EH (cell line): ENCODE measurements around the gene CYP2W1.
A peak's percentile ranks its signal among the peaks of the same experiment; 100 is the strongest.

ENCODE experiments used
- DNase-seq: peaks from one replicate; pipeline ENCODE4 v3.0.0-alpha.2; 2015; ENCODE audit warnings: low read depth

The CYP2W1 gene

DNA sequence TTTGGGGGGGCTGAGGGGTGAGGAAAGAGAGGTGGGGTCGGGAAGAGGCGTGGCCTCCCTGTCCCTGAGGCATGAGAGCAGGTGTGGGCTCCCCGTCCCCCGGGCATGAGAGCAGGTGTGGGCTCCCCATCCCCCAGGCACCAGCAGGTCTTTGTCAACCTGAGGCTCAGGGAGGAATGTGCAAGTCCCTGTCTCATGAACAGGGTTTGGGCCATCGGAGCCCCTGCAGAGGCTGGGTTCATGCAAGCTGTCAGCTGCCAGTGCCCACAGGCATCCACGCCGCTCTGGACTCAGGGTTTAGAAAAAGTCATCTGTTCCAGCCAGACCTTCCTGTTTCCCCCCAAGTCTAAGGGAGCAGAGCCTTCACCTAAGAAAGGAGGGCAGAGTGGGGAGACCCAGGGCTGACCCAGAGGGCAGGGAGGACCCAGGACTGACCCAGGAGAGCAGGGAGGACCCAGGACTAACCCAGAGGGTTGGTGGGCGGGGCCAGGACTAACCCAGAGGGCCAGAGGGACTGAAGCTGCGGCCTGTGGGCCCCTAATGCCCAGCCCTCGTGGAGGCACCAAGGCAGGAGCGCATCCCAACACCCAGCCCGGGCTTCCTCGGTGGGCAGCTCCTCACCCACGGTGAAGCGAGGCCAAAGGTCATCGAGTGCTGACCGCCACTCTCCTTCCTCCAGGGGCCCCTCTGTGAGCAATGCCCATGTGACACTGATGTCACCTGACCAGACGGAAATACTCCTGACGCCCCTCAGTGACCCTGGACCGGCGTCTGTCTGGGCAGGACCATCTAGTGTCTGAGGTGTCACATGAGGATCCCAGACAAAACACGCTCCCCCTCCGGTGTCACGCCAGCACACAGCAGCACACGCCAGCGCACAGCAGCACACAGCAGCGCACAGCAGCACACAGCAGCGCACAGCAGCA, 32.5 kb downstream of the CYP2W1 start:
- DNase-seq, result no peak

DNA sequence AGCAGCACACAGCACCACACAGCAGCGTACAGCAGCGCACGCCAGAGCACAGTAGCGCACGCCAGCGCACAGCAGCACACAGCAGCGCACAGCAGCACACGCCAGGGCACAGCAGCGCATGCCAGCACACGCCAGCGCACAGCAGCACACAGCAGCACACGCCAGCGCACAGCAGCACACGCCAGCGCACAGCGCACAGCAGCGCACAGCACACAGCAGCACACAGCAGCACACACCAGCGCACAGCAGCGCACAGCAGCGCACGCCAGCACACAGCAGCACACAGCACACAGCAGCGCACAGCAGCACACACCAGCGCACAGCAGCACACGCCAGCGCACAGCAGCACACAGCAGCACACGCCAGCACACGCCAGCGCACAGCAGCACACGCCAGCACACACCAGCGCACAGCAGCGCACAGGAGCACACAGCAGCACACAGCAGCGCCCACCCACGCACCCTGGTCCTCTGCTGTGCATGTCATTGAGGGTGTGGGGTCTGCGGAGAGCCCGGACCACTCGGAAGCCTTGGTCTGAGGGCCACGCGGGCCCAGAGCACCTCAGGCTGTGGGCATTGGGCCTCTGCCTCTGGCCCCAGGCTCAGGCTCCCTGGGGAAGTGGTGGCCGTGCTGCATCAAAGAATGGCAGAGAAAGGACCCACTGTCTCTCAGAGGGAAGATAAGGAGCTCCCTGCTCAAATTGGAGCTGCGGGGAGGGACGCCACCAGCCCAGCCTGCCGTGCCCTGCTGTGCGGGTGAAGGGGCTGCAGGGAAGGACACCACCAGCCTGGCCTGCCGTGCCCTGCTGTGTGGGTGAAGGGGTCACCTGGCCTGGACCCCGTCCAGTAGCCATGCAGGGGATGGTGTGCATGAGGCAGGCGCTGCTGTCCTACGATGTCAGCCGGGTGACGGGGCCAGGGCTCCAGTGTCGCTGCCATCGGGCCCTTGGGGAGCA, 33.9 kb downstream of the CYP2W1 start:
- no peak for DNase-seq

DNA sequence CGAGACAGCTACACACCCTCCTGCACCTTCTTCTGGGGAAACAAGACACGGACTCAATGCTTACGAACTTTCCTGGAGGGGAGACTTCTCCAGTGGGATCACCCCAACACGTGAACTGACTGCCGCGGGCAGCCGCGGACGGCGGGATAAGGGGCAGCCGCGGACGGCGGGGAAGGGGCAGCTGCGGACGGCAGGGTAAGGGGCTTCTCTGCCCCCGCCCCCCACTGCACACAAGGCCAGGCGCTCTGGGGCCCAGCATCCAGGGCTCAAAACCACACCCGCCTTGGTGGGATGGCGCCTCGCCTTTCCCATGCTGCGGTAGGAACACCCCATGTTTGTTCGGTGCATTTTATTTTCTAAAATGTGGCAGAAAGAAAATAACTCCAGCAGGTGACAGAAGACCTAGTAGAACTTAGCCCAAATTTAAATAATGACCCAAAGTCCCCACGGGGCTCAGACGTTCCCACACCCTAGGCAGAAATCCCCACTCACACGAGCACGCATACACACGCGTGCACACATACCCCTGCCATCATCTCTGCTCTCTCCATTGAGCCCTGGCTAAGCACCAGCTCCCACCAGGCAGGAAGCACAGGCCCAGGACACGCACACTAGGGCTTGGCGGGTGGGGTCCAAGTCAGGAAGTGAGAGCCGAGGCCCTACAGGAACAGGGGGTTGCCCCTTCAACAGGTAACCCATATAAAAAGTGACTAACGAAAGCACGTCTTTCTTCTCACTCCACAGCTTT, 34.8 kb downstream of the CYP2W1 start:
- no peak for DNase-seq

DNA sequence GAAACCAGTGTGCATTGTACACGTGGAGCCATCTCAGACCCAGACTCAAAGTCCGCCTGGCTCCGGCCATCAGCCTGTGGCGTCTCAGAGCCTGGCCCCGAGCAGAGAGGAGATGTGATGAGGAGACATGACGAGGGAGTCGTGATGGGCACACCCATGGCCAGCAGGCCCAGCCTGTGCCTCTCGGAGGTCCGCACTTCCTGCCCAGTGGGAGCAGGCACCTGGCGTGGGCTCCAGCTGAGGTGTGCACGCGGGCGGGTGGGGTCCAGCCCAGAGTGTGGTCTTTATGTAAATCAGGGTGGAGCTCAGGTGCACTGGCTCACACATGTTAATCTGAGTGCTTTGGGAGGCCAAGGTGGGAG, 35.3 kb downstream of the CYP2W1 start:
- DNase-seq, result no peak

DNA sequence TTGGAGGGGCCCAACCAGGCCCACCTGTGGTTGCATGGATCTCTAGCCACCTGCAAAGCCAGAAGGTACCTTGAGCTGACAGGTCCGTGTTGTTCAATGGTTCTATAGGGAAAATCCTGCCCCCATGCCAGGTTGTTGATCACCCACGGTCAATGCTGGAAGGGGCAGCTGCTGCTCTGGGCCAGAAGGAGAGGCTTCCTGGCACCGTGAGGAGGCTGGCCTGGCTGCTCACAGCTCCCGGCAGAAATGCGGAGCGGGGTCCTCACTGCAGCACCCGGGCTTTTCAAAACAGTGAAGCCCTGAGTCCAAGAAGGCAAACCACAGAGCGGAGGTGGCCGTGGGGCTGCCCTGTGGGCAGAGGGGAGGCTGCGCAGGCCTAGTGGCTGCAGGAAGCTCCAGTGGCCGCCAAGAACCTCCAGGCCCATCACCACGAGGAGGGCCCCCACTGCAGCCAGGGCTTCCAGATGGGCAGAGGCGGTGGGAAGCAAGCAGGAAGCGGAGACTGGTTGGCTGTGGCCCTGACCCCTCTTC, 36.3 kb downstream of the CYP2W1 start:
- no peak for DNase-seq

DNA sequence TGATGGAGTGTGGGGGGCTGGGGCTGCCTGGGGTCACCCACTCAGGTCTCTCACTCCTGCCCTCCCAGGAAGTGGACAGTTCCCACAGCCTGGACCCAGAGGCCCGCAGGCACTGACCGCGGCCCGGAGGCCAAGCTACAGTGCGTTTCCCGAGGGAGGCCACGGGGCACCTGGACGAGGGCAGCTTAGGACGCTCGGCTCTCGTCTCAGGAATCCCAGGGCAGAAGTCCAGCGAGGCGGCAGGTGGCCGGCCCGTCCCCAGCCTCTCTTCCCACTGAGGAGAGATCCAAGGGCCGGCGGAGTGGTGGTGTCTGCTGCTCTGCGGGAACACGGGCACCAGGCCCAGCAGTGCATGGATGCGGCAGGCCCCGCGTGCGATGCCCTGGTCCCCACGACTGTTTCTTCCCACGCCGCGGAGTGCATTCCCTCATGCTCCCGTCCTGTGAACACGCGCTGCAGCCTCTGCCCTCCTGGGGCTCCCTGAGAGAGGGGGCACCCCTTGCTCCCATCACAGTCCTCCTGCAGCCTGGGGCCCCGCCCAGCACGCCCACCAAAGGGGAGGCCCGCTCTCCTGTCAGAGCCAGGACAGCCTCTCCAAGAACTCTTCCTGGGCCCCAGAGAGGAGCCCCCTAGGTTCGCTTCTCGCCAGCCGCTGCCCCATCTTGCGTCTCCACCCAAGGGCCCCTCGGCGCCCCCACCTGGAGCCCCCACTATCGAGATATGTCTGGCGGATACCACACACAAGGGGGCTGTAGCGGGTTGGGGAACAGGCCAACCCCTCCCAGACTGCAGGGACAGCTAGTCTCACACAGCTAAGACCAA, 37.0 kb downstream of the CYP2W1 start:
- no peak for DNase-seq

DNA sequence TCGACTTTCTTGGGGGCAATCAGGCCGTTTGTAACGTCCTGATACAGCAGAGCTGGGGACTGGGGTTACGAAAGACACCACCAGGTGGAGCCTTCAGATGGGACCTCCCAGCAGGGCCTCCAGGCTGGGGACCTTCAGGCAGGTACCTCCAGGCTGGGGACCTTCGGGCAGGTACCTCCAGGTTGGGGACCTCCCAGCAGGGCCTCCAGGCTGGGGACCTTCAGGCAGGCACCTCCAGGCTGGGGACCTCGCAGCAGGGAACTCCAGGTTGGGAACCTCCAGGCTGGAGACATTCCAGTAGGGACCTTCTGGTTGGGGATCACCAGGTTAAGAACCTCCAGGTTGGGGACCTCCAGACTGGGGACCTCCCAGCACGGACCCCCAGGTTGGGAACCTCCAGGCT, 37.9 kb downstream of the CYP2W1 start:
- DNase-seq, result no peak

DNA sequence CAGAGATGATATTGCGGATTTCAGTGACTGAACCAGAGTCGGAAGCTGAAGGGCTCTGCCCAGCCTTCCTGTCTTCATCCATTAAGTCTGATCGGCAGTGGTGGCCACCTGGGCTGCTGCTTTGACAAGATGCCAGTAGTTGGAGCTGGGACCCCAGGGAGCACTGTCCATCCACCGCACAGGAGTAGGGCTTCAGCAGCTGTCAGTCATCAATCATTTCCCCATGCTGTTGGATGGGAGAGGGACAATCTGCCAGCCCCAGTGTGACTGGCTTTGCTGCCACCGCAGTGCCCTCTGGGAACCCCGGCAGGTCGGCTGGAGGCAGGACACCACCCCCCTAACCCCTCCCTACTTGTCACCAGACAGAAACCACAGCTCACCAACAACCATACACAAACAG, 38.4 kb downstream of the CYP2W1 start:
- no peak for DNase-seq

DNA sequence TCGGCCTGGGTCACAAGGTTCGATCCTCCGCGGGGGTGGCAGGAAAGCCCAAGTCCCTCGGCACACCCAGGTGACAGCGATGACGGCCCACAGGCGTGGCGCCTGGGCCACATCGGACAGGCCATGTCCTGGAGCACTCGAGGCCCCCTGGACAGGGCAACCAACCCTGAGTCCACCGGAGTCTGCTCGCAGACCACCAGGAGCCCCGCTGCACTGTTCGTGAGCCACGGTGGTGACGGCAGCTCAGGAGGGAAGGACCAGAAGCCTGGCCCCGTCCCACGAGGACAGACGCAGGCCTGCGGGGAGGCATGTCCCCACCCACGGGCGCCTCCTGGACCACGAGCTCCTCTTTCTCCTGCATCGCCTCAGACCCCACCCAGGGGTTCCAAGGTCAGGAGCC, 39.0 kb downstream of the CYP2W1 start:
- DNase-seq, result no peak

DNA sequence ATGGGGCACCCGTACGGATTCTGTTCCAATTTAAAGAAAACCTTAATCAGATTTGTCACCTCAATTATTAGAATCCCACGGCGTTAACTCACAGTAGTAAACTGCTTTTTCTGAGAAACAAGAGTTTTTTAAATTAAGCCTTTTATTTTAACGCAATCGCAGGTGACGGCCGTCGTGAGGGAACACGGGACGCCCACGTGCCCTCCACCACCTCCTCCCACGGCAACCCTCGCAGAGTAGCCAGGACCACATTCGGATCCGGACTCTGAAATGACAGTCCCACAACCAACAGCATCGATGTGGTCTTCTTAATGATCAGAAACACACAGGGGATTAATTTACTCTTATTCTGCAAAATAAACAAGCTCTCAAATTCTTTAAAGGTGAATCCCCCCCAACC, 39.4 kb downstream of the CYP2W1 start:
- DNase-seq, result no peak

DNA sequence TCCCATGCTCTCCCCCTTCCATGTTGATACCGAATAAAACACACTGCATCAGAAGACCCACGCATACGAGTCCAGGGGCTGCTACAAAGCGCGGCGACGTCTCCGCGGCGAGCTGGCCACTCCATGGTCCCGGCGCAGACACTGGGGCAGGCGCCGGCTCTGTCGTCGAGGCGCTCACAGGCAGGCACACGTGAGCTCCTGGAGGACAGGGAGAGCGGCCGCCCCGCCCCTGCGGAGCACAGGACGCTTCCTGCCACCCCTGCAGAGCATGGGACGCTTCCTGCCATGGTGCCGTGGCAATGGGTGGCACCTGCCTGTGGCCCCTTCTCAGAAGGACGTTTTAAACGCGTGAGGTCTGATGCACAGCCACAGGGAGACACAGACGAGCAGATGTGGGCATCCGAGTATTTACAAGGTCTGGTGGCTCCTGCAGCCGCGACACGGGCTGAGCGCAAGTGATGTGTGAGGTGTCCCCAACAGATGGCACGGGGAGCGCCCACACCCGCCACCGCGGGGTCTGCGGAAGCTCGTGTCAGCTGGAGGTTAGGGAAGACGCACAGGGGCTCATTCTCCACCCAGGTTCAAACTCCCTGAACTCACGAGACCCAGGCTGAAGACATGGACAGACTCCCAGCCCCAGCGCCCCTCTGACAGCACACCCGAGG, 40.0 kb downstream of the CYP2W1 start:
- no peak for DNase-seq

DNA sequence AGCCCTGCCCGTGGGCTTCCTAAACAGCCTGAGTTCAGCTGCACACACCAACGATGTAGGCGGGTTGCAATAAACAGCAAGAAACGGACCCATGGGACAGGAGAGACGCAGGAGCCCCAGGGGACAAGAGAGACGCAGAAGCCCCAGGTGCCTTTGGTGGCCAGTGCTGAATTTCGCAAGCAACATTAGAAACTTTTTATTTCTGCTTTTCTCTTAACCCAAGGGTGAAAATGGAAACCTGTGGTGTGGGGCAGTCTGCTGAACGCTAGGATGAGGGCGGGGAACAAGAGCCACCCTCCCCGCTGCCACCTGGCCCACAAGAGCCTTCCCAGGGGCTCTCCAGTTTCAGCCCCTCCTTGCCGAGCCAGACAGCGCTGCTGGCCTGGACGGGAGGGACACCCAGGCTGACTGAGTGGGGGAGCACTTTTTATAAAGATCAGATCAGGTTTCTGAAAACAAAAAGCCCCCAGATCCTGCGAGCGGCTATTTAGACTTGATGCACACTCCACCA, 41.4 kb downstream of the CYP2W1 start:
- no peak for DNase-seq

DNA sequence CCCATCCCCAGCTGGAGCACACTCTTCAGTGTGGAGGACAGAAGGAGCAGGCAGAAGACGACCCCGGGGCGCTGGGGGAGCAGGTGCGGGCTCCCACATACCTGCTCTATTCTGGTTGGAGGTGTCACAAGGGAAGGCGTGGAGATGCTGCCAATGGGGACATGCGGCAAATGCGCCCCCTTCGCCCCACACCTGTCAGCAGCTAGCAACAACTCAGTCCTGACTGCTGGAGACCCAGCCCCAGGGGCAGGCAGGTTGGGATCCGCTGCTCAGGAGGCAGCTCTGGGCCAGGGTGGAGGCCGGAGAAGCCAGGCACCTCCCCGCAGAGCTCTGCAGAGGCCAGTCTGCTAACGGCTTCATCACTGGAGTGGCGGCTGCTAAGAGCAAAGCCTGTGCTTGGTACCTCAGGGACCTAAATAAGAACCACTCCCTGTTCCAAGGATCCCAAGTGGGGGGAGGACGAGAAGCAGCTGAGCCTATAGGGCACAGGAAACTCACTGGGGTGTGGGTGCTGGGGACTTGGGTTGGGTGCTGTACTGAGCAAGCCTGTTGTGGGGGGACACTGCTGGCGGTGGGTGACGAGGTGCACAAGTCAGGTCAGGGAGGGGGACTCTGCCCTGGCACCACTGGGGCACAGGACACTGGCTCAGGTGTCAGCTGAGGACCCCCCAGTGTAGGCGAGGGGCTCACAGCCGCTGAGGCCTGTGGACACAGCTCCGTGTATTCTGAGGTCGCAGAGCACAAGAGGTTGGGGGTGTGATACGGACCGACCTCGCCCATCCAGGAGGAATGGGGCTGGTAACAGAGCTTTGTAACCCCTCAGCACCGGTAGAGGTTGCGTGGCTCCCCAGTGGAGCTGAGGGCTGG, 42.1 kb downstream of the CYP2W1 start:
- DNase-seq, result no peak

DNA sequence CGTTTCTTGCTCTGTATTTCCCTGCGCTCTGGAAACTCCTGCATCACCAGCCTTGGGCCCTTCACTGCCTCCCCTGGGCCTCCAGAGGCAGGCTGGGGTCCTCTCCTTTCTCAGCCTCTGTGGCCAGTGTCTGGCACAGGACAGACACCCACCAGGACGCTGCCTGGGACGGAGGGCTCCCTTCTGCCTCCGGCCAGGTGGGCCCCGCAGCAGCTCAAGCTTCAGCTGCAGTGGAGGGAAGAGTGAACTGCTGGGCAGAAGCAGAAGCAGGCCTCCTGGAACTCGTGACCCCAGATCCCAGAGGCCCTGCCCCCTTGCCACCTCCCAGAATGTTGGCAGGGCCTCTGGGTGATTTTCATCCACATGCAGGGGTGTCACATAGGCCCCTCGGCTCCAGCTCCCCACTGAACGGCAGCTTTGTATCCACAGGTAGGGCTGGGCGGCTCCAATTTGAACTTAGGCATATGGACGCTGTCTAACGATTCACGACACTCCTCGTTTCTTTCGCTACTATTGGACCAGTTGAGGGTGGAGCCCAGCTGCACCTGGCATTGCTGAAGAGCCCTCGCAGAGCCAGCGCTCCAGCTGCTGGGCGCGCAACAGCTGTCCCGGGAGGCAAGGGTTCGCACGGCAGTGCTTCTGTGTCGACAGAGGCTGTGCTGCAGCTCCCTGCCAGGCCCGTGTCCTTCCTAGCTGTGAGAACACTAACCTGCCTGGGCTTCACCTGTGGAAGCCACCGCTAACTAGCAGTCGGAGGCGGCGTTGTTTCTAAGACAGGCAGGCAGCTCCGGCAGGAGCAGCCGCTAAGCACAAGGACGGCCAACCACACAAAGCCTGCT, 43.0 kb downstream of the CYP2W1 start:
- DNase-seq, result no peak

DNA sequence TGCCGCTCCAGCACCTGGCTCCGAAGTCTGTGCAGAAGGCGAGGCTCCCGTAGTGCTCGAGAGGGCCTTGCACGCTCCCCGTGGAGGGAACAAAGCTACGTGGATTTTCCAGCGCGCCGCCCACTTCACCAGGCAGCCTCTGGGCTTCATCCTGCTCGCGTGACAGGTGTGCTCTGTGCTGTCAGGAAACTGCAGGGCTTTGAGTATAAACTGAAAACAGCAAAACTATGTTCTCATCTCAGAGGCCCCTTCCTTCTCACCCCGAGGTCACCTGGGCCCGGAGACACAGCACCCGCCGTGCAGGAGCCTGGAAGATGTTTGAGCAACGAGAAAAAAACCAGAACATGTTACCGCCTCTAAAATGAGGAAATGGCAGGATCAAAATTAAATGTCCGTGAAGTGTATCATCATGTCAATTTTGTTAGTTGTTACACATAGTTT, 43.8 kb downstream of the CYP2W1 start:
- no peak for DNase-seq

DNA sequence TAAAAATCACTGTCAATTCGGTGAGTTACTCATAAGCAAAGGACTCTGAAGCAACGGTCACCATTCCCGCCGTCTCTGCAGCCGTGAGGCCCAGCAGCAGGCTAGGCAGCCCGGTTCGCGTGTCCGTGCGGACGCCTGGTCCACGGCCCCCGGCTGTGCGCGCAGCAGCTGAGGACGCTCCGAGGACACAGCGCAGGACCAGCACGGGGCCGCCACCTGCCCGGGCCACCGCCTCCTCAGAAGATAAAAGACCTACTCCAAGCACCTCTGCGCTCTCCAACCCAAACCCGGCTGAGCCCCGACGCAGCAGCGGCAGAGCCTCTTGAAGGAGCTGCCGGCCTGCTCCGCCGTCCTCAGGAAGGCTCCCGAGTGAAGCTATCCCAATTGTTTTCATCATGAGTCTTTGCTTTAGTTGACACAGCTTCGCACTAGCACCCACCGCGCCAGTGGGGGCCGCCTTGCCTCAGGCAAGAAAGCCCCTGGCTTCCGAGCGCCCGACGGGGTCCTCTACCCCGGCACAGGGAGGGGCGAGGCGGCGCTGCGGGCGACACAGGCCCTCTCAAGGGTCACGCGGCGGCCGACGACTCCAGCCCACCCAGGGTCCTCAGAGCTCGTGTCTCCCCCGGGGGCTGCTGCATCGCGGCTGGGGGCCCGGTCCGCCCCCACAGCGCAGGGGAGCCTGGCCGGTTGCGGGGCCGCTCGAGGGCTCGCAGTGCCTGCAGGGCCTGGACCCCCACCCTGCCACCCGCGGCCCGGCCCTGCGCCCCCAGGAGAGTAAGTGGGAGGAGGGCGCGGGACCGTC, 44.5 kb downstream of the CYP2W1 start:
- peak; percentile 46 for DNase-seq

DNA sequence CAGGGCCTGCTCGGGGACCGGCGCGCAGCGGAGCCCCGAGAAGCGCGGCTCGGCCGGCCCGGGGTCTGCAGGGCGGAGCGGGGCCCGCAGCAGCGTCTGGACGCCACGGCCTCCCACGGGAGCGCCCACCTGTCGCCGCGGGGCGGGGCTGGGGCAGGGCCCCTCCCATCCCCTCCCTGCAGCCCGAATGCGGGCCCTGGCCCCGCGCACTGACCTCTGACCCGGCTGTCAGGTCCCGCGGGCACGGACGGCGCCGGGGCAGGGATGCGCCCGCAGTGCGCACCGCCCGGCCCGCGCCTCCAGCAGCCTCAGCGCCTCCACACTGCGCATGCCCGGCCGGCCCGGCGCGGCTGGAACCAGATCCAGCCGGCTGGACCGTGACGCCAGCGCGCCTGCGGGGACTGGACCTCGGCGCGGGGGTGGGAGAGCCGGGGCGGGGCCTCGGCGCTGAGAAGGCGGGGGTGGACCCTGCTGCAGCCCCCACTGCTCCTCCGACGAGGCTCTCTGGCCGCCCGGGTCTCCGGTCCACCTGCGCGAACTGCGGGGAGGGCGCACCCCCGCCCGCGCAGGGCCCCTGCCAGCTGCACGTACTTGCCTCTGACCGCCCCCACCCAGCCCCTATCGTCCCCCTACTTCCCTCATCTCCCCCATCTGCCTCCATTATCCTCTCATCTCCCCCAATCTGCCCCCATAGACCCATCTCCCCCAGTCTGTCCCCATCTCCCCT, 45.2 kb downstream of the CYP2W1 start:
- DNase-seq, result peak; percentile 89
